HepG2 (cell line): ENCODE results near the gene TBXA2R. TPM values are rescaled to one million over a fixed set of nuclear protein-coding genes. Genes with fewer than 3 reads are reported as not detected.

Source experiments
- DPF2 ChIP-seq: sonication (generic); formaldehyde crosslinking; IDR thresholded peaks from 2 replicates; pipeline ENCODE4 v1.4.0; 2020; ENCODE audit warnings: mild to moderate bottlenecking, low read depth, missing genetic modification reagents, borderline replicate concordance
- KAT2B ChIP-seq: fragments of 150-350 bp; IDR thresholded peaks from 2 replicates; pipeline ENCODE4 v1.6.1; 2014; ENCODE audit warnings: low read depth, low read length, borderline replicate concordance
- PHB2 ChIP-seq: fragments of 450-650 bp; IDR thresholded peaks from 2 replicates; pipeline ENCODE4 v1.6.1; 2018; ENCODE audit not compliant: partially characterized antibody
- ZNF121 ChIP-seq: sonication (generic); formaldehyde crosslinking; IDR thresholded peaks from 2 replicates; pipeline ENCODE4 v1.5.0; 2020; ENCODE audit warnings: mild to moderate bottlenecking, missing genetic modification reagents
- ZNF230 ChIP-seq: sonication (generic); formaldehyde crosslinking; IDR thresholded peaks from 2 replicates; pipeline ENCODE4 v1.4.0; 2020; ENCODE audit warnings: mild to moderate bottlenecking, missing genetic modification reagents
- ZNF280B ChIP-seq: sonication (generic); formaldehyde crosslinking; IDR thresholded peaks from 2 replicates; pipeline ENCODE4 v1.5.0; 2020; ENCODE audit warnings: missing genetic modification reagents, mild to moderate bottlenecking, borderline replicate concordance
- ZNF512 ChIP-seq: sonication (generic); formaldehyde crosslinking; IDR thresholded peaks from 2 replicates; pipeline ENCODE4 v1.4.0; 2020; ENCODE audit warnings: mild to moderate bottlenecking, missing genetic modification reagents
- polyA plus RNA-seq, 8 experiments: library from polyadenylated mRNA; depleted of rRNA in 3 of 8; stranded (reverse) in 7 of 8; unstranded in 1 of 8; fragments of >200 nt; fragmentation: Illumina TruSeq in 4 of 8; extraction: Trizol in 4 of 8; gene quantifications; 2 replicates each; pipeline versions ENCODE4 v1.2.1 to v1.2.3, GENCODE V29; 2011 to 2016; ENCODE audit warnings: low read depth in 4 of 8, missing spikeins in 1 of 8, mixed read lengths in 1 of 8; ENCODE audit not compliant: insufficient read depth in 1 of 8
- total RNA-seq, 5 experiments: library from RNA; depleted of rRNA; stranded (reverse); fragments of >200 nt; fragmentation: Illumina TruSeq; extraction: Trizol; gene quantifications; 2 replicates each; pipeline ENCODE4 v1.2.3, GENCODE V29; 2016; ENCODE audit warnings: low read depth in 1 of 5
- TF ChIP-seq, protein P1 (sequence below): sonication (generic); formaldehyde crosslinking; IDR thresholded peaks from 2 replicates; pipeline ENCODE4 v1.9.0; 2021; ENCODE audit warnings: missing genetic modification reagents, mild to moderate bottlenecking, borderline replicate concordance

Gene TBXA2R
- total and polyA plus RNA-seq, 2 of the 13 experiments (the other 11 are each of a cell fraction or from before 2014, with no cell fraction given) = 0.09 TPM; not detected in 1

- TF ChIP-seq ZNF512 (no peak), DPF2 (no peak), ZNF280B (CRISPR knock-in tag) (0 out of 2 replicates have a peak, but pooled peaks have one; percentile 34), KAT2B (no peak), ZNF121 (no peak), PHB2 (no peak), ZNF230 (CRISPR knock-in tag) (no peak)
- TF ChIP-seq, protein P1, sequence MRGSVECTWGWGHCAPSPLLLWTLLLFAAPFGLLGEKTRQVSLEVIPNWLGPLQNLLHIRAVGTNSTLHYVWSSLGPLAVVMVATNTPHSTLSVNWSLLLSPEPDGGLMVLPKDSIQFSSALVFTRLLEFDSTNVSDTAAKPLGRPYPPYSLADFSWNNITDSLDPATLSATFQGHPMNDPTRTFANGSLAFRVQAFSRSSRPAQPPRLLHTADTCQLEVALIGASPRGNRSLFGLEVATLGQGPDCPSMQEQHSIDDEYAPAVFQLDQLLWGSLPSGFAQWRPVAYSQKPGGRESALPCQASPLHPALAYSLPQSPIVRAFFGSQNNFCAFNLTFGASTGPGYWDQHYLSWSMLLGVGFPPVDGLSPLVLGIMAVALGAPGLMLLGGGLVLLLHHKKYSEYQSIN (CRISPR knock-in tag) = no peak
Measured at GRCh38 chr19:3557461-3558248, 49.0 kb downstream of the TBXA2R start, which contains the start of gene MFSD12 (continued).
